ENCODE measurements around the gene ETV1.

- TF ChIP-seq EP300 (IDR thresholded peaks at IDR 0.05; ENCODE audit: borderline replicate concordance) (no peak), NFIC (IDR thresholded peaks at IDR 0.05) (no peak), ZBTB7A (IDR thresholded peaks at IDR 0.05; ENCODE audit: low read depth) (no peak), CREB1 (IDR thresholded peaks at IDR 0.05; ENCODE audit: low read depth) (no peak), MAX (IDR thresholded peaks at IDR 0.05) (no peak), TEAD4 (IDR thresholded peaks at IDR 0.05) (no peak), RAD21 (IDR thresholded peaks at IDR 0.05; ENCODE audit: low read depth) (no peak), TAF1 (IDR thresholded peaks at IDR 0.05; ENCODE audit: low read depth) (no peak), REST (IDR thresholded peaks at IDR 0.05; ENCODE audit: low read depth) (no peak), FOXM1 (IDR thresholded peaks at IDR 0.05; ENCODE audit: borderline replicate concordance, low read depth) (no peak), CEBPB (IDR thresholded peaks at IDR 0.05) (no peak), USF1 (IDR thresholded peaks at IDR 0.05) (no peak), EGR1 (IDR thresholded peaks at IDR 0.05) (no peak), YY1 (IDR thresholded peaks at IDR 0.05; ENCODE audit: low read depth) (no peak)
These were observed 57.3 kb downstream of the ETV1 start for GRCh38 chr7:13932131-13932530.
